ENCODE results near the gene HEPACAM.

- no peak for TF ChIP-seq CTCF (IDR thresholded peaks at IDR 0.05; ENCODE audit: low read depth, low read length)
- TF ChIP-seq EZH2phosphoT487 (IDR thresholded peaks at IDR 0.05; ENCODE audit: low read depth): no peak
Observed at GRCh38 chr11:124951341-124951740, 15.5 kb upstream of the HEPACAM start.
